ENCODE data around the gene VN1R5. TPM values are rescaled to one million over a fixed set of nuclear protein-coding genes. Genes with fewer than 3 reads are reported as not detected.

VN1R5 gene
- total and polyA plus RNA-seq, 2 of the 13 experiments (the other 11 are each of a cell fraction or from before 2014, with no cell fraction given), result not detected

GRCh38 chr1:247212627-247213617, 43.0 kb upstream of the VN1R5 start:
- WGBS (ENCODE audit: low lambda C conversion rate), result 3% methylated on average over 1 of the region's 1 CpG
- TF ChIP-seq EEA1 (CRISPR knock-in tag; IDR thresholded peaks at IDR 0.05; ENCODE audit: borderline replicate concordance) (no peak), CBX2 (IDR thresholded peaks at IDR 0.05; ENCODE audit: low read depth, low read length) (0 out of 2 replicates have a peak, but pooled peaks have one; percentile 28), CBX2 (CRISPR knock-in tag; IDR thresholded peaks at IDR 0.05; ENCODE audit: low read depth) (no peak)
- DNase-seq (ENCODE audit: low spot score) (no peak), ATAC-seq (no peak), FAIRE-seq (no peak)
- Histone ChIP-seq H4K20me1 (ENCODE audit: insufficient read depth, low read length) (no peaks in the 10 kb centered on the region), H3K4me2 (ENCODE audit: low read depth, low read length) (no peak overlapping the region), H3K9me3 (ENCODE audit: low read length) (no peaks in the 10 kb centered on the region), H3K4me3 (replicated peaks in 1 of 3; ENCODE audit: insufficient read depth in 1 of 3, low read depth in 2 of 3, low read length in 3 of 3) (no peak overlapping the region), H2AFZ (ENCODE audit: low read length) (no peak overlapping the region), H3K36me3 (replicated peaks in 1 of 2; ENCODE audit: control insufficient read depth in 1 of 2, insufficient read depth in 2 of 2, low read length in 2 of 2) (no peaks in the 10 kb centered on the region), H3K9ac (ENCODE audit: insufficient read depth, low read depth, low read length) (no peak overlapping the region), H3K27ac (ENCODE audit: extremely low read length, insufficient read depth, low read length) (no peak overlapping the region), H3K4me1 (ENCODE audit: insufficient read depth, low read length) (peaks cover 31% of the 10 kb centered on the region), H3K79me2 (ENCODE audit: insufficient read depth, low read length) (peaks cover 21% of the 10 kb centered on the region), H3K27me3 (ENCODE audit: control insufficient read depth in 1 of 2, insufficient read depth in 2 of 2, low read length in 2 of 2) (peaks cover 0 to 8% of the 10 kb centered on the region in 2 experiments; a peak in 1 of 5 replicates)
- BruUV-seq (replicated peaks), result no TSS peak
- intact Hi-C loops (cut with micrococcal nuclease; ENCODE audit: unreplicated experiment), result no loop called here
- in situ Hi-C loops (cut with HindIII; ENCODE audit: extremely low pct_ligation_motif_present, low pct_unique_long_range_greater_than_20kb), result no loop called here
- ChIA-PET POLR2A (no interaction called here), CTCF (ENCODE audit: low intra/inter-chr PET ratio, low total read pairs) (no interaction called here)

GRCh38 chr1:247216261-247216660, 39.6 kb upstream of the VN1R5 start:
- DNase-seq (ENCODE audit: low spot score) (no peak), FAIRE-seq (no peak), ATAC-seq (no peak)
- BruUV-seq (replicated peaks), result no TSS peak
- WGBS (ENCODE audit: low lambda C conversion rate), result 19% methylated on average over 3 of the region's 3 CpGs
- H2AFZ ChIP-seq (ENCODE audit: low read length), result no peak overlapping the region
- peaks cover 12% of the 10 kb centered on the region for H3K4me1 ChIP-seq (ENCODE audit: insufficient read depth, low read length)
- H3K9me3 ChIP-seq (ENCODE audit: low read length), result no peaks in the 10 kb centered on the region
- intact Hi-C loops (cut with micrococcal nuclease; ENCODE audit: unreplicated experiment), result no loop called here
- peaks cover 0 to 10% of the 10 kb centered on the region in 2 experiments; a peak in 1 of 5 replicates for H3K27me3 ChIP-seq (ENCODE audit: control insufficient read depth in 1 of 2, insufficient read depth in 2 of 2, low read length in 2 of 2)
- no peaks in the 10 kb centered on the region for H3K79me2 ChIP-seq (ENCODE audit: insufficient read depth, low read length)
- no peak overlapping the region for H3K4me3 ChIP-seq (replicated peaks in 1 of 3; ENCODE audit: insufficient read depth in 1 of 3, low read depth in 2 of 3, low read length in 3 of 3)
- CTCF ChIA-PET (ENCODE audit: low intra/inter-chr PET ratio, low total read pairs), result no interaction called here
- no peaks in the 10 kb centered on the region for H3K36me3 ChIP-seq (replicated peaks in 1 of 2; ENCODE audit: control insufficient read depth in 1 of 2, insufficient read depth in 2 of 2, low read length in 2 of 2)
- POLR2A ChIA-PET, result no interaction called here
- in situ Hi-C loops (cut with HindIII; ENCODE audit: extremely low pct_ligation_motif_present, low pct_unique_long_range_greater_than_20kb), result no loop called here
- H3K27ac ChIP-seq (ENCODE audit: extremely low read length, insufficient read depth, low read length), result no peak overlapping the region
- H3K9ac ChIP-seq (ENCODE audit: insufficient read depth, low read depth, low read length), result no peak overlapping the region
- H3K4me2 ChIP-seq (ENCODE audit: low read depth, low read length), result no peak overlapping the region
- H4K20me1 ChIP-seq (ENCODE audit: insufficient read depth, low read length), result no peaks in the 10 kb centered on the region
- no peak for TF ChIP-seq GTF3A (CRISPR knock-in tag; conservative IDR thresholded peaks at IDR 0.05)
- no peak for TF ChIP-seq IKZF1 (IDR thresholded peaks at IDR 0.05)
- TF ChIP-seq, protein P1, sequence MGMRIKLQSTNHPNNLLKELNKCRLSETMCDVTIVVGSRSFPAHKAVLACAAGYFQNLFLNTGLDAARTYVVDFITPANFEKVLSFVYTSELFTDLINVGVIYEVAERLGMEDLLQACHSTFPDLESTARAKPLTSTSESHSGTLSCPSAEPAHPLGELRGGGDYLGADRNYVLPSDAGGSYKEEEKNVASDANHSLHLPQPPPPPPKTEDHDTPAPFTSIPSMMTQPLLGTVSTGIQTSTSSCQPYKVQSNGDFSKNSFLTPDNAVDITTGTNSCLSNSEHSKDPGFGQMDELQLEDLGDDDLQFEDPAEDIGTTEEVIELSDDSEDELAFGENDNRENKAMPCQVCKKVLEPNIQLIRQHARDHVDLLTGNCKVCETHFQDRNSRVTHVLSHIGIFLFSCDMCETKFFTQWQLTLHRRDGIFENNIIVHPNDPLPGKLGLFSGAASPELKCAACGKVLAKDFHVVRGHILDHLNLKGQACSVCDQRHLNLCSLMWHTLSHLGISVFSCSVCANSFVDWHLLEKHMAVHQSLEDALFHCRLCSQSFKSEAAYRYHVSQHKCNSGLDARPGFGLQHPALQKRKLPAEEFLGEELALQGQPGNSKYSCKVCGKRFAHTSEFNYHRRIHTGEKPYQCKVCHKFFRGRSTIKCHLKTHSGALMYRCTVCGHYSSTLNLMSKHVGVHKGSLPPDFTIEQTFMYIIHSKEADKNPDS (CRISPR knock-in tag; IDR thresholded peaks at IDR 0.05), result no peak
- TF ChIP-seq, protein P2, sequence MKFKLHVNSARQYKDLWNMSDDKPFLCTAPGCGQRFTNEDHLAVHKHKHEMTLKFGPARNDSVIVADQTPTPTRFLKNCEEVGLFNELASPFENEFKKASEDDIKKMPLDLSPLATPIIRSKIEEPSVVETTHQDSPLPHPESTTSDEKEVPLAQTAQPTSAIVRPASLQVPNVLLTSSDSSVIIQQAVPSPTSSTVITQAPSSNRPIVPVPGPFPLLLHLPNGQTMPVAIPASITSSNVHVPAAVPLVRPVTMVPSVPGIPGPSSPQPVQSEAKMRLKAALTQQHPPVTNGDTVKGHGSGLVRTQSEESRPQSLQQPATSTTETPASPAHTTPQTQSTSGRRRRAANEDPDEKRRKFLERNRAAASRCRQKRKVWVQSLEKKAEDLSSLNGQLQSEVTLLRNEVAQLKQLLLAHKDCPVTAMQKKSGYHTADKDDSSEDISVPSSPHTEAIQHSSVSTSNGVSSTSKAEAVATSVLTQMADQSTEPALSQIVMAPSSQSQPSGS (CRISPR knock-in tag; IDR thresholded peaks at IDR 0.05), result no peak
- no peak for TF ChIP-seq MLLT10 (CRISPR knock-in tag; IDR thresholded peaks at IDR 0.05)
- no peak for TF ChIP-seq PPARG (CRISPR knock-in tag; conservative IDR thresholded peaks at IDR 0.05)
- no peak for TF ChIP-seq SMAD1 (CRISPR knock-in tag; IDR thresholded peaks at IDR 0.05; ENCODE audit: borderline replicate concordance, low read depth)
- no peak for TF ChIP-seq RARG (CRISPR knock-in tag; IDR thresholded peaks at IDR 0.05; ENCODE audit: low read depth)
- no peak for TF ChIP-seq CAMTA2 (CRISPR knock-in tag; IDR thresholded peaks at IDR 0.05; ENCODE audit: borderline replicate concordance)
- TF ChIP-seq ZNF256 (CRISPR knock-in tag; conservative IDR thresholded peaks at IDR 0.05), result no peak
- TF ChIP-seq RXRA (CRISPR knock-in tag; IDR thresholded peaks at IDR 0.05), result no peak
- no peak for TF ChIP-seq BCL6 (CRISPR knock-in tag; IDR thresholded peaks at IDR 0.05)
- no peak for TF ChIP-seq GATAD1 (CRISPR knock-in tag; IDR thresholded peaks at IDR 0.05)
